ENCODE measurements around the gene AURKB. TPM values are rescaled to one million over a fixed set of nuclear protein-coding genes. Genes with fewer than 3 reads are reported as not detected.

AURKB gene
- total and polyA plus RNA-seq, 2 of the 13 experiments (the other 11 are each of a cell fraction or from before 2014, with no cell fraction given) = 29.5 to 75.3 TPM

- TF ChIP-seq BRF2 (CRISPR knock-in tag; IDR thresholded peaks at IDR 0.05) = no peak
- peak; percentile 26; the same call in 1 of the 2 replicates for TF ChIP-seq ZNF460 (CRISPR knock-in tag; IDR thresholded peaks at IDR 0.05; ENCODE audit: borderline replicate concordance)
- TF ChIP-seq NR3C1 (CRISPR knock-in tag; IDR thresholded peaks at IDR 0.05) = no peak
- TF ChIP-seq HMGXB3 (CRISPR knock-in tag; IDR thresholded peaks at IDR 0.05; ENCODE audit: borderline replicate concordance) = 0 out of 2 replicates have a peak, but pooled peaks have one; percentile 3
- TF ChIP-seq ATM (IDR thresholded peaks at IDR 0.05; ENCODE audit: borderline replicate concordance) = no peak
- no peak for TF ChIP-seq RFX5 (IDR thresholded peaks at IDR 0.05; ENCODE audit: low read depth, low read length)
- no peak for TF ChIP-seq ATF5 (CRISPR knock-in tag; IDR thresholded peaks at IDR 0.05; ENCODE audit: low read depth)
- TF ChIP-seq POGK (CRISPR knock-in tag; conservative IDR thresholded peaks at IDR 0.05) = no peak
- no peak for TF ChIP-seq NFYB (CRISPR knock-in tag; IDR thresholded peaks at IDR 0.05)
- TF ChIP-seq SATB2 (CRISPR knock-in tag; IDR thresholded peaks at IDR 0.05) = no peak
- TF ChIP-seq AGO2 (optimal IDR thresholded peaks at IDR 0.05; ENCODE audit: low read depth, low read length) = no peak
- no peak for TF ChIP-seq GLMP (CRISPR knock-in tag; IDR thresholded peaks at IDR 0.05; ENCODE audit: borderline replicate concordance)
- TF ChIP-seq ZBTB7A (CRISPR knock-in tag; IDR thresholded peaks at IDR 0.05) = no peak
- no peak for TF ChIP-seq TMF1 (CRISPR knock-in tag; IDR thresholded peaks at IDR 0.05; ENCODE audit: low read depth)
- TF ChIP-seq HCFC1 (IDR thresholded peaks at IDR 0.05; ENCODE audit: low read depth, low read length) = no peak
- no peak for TF ChIP-seq DZIP1 (CRISPR knock-in tag; IDR thresholded peaks at IDR 0.05)
- no peak for TF ChIP-seq CCAR2 (optimal IDR thresholded peaks at IDR 0.05; ENCODE audit: low read depth, low read length)
Measured at GRCh38 chr17:8210761-8211458, 535 bp upstream of the AURKB start (continued).

Measured in HepG2 (cell line).